HG02642 (cell line): Measurements from ENCODE around the gene SPATA32.

Experiments
- ATAC-seq: cut with Tn5 transposase; IDR thresholded peaks from one replicate; pipeline ENCODE4 v1.9.1; 2021; ENCODE audit warnings: mild to moderate bottlenecking; ENCODE audit not compliant: unreplicated experiment, poor library complexity

The SPATA32 gene

DNA sequence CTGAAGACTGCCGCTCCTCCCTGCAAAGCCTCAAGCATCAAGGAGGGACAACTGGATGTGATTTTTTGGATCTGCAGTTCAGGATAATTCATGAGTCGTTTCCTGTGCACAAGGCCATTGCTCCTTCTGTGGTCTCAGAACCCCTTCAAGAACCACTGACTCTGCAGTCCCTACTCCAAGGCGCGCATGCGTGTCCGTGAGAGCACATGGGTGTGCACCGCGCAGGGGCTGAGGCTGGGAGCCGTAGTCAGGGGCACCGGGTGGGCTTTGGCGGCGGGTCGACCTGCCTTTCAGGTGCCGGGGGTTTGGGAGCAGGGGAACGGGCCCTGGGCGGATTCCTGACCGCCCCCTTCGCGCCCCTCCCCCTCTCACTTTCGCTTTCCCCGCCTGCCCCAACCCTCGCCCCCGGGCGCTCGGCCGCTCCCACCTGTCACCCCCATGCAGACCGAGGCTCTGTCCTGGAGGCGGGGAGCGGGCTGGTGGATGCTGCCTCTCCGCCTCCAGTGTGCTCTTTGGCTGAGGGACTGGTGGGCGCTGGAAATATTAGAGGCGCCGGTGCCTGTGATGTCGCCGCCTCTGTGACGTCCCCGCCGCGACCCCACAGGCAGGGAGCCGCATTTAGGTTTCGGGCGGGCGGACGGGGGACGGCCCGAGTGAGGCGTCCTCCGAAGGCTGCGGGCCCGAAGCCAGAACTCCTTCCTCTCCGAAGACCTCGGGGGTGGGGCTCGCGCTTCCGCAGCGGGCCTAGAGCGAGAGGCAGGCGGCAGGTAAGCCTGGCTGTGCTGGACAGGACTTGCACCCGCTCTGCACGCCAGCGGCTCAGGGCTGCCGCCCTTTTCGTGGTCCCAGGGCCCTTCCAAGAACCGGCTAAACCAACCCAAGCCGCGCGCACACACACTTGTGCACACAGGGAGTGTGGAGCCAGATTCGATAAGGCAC, at the start of gene SPATA32:
Gene SPATA32 (minus strand): TSS at position 518 of the 939 bp plus-strand sequence. CDS start 78 bp downstream, at position 440.
- ATAC-seq: peak; percentile 51

DNA sequence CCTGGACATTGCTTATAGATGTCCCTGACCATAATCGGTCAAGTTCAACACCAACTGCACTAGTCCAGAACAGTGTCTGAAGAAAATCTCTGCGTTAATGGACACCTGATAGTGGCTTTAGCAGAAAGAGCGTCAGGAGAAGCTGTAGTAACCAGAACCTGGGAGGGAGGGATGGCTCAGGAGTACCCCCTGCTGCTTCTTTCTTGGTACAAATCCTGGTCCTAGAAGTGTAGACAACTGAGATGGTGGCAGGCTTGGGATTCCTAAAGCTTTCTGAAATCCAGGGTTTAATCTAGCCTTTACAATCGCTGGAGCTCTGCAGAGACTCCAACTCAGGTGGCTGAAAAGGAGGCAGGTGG, 49.5 kb upstream of the SPATA32 start:
- no peak for ATAC-seq

DNA sequence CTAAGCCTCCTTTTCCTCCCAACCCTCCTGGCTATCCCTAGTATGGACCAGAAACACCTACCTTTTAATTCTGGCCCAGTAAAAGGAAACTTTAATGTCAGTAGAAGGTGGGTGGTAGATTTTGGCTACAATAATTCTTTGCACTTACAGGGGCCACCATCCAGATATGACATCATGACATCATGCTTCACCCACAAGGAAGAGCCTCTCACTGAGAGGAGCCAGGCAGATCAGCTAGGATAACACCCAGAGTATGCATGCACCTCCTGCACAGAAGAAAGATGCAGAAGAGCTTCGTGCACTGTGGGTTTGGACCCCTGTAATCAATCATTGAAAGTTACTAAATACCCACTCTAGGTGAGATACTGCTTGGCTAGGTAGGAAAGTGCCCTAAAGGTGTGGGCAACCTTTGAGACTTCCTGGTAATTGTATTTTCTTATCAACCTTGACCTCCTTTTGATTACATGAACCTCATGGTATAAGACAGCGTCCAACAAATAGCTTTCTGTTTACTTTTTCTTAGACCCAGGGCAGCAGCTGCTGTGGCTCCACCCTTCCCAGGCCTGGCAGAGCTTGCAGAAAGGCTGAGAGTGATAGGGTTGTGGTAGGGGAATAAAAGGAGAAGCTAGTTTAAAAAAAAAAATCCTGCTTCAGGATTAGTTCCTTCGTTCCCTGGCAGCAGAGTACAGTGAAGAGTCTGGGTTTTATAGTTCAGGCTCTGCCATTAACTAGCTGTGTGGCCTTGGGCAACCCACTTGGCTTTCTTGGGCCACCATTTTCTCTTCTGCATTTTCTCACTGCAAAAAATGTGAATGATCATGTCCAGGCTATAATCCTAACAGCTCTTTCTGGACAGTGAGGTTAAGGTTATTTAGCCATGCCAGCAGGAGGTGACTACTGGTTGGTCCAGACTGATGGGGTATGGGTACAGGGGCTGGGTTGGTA, 48.8 kb upstream of the SPATA32 start:
- ATAC-seq: no peak

DNA sequence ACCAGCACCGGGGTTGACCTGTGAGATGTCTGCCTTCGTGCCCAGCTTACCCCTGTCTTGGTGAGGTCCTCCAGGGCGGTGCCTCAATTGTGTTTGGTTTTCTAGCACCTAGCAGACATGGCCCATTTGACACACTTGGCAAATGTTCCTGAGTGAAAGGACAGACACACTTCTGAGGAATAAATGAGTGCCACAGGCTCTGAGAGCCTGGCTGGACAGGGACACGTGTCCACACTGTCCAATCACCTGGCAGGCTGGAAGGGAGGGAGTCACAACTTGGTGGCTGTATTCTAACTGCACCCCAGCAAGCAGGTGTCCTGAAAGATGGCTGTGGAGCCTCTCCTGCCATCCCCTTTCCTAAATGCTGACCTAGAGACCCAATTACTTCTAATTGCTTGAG, 47.5 kb upstream of the SPATA32 start:
- no peak for ATAC-seq

GRCh38 chr17:45308840-45309239, 46.9 kb upstream of the SPATA32 start:
- no peak for ATAC-seq

GRCh38 chr17:45308016-45308365, 46.1 kb upstream of the SPATA32 start:
- ATAC-seq: no peak

DNA sequence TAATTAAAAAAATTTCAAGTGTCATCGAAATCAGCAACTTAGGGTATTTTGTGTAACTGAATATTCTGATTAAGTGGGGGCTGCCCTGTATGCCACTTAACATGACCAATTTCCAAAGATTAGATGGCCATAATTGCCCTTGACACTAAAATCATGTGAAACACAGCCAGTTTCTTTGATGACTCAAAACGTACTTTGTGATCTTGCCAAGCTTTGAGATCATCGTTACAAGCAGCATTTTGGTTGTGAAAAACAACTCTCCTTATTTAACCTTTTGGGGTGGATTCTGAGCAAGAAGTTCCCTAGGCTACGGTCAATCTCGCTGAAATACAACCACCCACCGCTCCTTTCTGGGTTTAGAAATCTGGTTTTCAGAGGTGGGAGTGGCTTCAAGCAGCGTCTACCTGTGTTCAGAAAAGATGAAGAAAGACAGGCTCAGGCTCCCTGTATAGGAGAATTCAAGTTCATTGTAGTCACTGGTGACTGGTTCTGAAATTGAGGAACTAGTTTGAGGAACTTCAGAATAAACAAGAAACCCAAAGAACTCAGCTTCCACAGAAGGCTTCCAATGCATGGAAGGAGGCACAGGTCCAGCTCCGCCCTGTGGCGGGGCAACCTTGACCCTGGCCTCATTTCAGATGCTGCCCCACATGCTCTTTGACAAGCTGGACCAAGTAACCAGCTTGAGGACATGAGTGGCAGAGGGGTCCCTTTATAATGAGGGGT, 45.6 kb upstream of the SPATA32 start:
- ATAC-seq: peak; percentile 29

DNA sequence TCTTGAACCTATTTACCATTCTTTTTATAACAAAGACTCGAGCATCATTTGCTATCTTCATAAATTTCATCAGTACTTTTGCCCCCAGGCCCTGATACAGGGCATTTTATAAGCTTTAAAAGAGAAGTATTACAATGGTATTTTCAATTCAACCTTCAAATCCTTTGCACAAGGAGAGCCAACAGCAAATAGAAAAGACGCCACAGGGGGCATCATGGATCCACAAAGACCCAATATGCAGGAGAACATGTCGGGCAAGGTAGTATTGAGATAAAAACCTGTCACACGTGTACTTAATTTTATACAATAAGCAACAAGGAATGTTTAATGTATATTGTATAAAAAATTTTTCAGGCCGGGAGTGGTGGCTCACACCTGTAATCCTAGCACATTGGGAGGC, 44.7 kb upstream of the SPATA32 start:
- no peak for ATAC-seq

GRCh38 chr17:45306094-45306493, 44.2 kb upstream of the SPATA32 start:
- no peak for ATAC-seq

DNA sequence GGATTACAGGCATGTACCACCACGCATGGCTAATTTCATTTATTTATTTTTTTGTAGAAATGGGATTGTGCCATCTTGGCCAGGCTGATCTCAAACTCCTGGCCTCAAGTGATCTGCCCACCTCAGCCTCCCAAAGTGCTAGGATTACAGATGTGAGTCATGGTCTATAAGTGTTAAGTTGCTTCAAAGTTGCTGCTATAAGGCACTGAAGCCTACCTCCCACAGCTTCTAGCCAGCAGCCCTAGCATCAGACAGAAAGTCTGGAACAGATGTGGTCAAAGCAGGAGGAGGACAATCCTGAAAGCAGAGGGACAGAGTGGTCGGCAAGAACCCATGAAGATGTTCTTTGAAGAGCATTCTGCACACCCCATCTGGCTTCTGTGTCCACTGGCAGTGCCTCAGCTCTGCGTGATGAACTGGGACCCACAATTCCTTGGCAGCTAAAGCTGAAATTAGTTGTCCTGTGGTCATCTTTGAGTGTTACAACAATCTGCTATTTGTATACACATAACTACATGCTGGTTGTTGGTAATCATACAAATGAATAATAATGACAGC, 43.7 kb upstream of the SPATA32 start:
- no peak for ATAC-seq

DNA sequence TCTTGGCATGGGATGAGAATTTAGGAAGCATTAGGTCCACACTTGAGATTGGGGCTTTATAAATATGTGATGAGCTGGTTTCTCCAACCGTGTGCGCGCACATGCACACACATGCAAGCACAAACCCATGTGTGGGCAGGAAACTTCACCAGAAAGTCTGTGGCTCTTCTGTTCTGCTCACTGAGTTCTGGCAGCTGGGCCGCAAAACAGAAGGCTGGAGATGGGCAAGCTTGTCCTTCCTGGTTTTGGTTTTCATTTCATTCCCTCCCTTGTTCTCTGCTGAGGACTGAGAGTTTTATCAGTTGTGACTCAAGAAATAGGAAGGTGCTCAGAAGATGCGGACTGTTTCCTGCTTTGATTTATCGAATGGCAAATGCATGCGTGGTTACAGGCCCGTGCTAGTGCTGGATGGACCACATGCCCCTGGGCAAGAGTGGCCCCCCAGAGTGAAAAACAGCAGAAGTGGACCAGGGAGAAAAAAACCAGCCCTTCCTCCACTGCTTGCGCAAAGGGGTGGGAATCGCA, 40.8 kb upstream of the SPATA32 start:
- ATAC-seq: peak; percentile 56

- ATAC-seq: peak; percentile 5
Observed at GRCh38 chr17:45302220-45302619, 40.3 kb upstream of the SPATA32 start.

DNA sequence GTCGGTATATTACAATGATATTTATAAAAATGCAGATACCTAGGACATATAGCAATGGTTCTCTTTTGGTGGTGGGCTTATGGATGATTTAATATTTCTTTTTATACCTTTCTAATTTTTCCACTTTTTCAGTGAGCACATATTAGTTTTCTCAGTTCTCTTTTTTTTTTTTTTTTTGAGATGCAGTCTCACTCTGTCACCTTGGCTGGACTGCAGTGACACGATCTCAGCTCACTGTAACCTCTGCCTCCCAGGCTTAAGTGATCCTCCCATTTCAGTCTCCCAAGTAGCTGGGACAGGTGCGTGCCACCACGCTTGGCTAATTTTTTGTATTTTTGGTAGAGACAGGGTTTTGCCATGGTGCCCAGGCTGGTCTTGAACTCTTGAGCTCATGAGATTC, 39.8 kb upstream of the SPATA32 start:
- no peak for ATAC-seq

GRCh38 chr17:45300060-45300751, 38.3 kb upstream of the SPATA32 start:
- ATAC-seq: no peak

DNA sequence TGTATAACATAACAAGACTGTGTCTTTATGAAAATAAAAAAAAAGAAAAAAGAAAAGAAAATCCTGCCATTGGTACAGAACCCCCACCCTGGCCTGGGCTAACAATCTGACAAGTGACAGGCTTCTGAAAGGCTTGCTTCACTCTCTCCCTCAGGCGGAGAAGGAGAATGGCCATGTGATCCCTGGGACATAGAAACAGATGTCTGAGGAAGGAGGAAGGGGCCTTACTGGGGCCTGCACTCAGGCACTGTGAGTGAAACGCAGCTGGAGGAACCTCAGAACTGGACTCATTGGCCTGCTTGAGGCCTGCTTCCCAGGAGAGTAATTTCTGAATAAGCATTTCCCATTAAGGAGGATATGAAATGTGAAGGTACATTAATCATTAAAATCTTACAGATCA, 37.5 kb upstream of the SPATA32 start:
- no peak for ATAC-seq

- ATAC-seq: no peak
Observed at GRCh38 chr17:45298546-45299285, 36.8 kb upstream of the SPATA32 start.

- ATAC-seq: no peak
Observed at GRCh38 chr17:45296833-45297124, 34.9 kb upstream of the SPATA32 start.

DNA sequence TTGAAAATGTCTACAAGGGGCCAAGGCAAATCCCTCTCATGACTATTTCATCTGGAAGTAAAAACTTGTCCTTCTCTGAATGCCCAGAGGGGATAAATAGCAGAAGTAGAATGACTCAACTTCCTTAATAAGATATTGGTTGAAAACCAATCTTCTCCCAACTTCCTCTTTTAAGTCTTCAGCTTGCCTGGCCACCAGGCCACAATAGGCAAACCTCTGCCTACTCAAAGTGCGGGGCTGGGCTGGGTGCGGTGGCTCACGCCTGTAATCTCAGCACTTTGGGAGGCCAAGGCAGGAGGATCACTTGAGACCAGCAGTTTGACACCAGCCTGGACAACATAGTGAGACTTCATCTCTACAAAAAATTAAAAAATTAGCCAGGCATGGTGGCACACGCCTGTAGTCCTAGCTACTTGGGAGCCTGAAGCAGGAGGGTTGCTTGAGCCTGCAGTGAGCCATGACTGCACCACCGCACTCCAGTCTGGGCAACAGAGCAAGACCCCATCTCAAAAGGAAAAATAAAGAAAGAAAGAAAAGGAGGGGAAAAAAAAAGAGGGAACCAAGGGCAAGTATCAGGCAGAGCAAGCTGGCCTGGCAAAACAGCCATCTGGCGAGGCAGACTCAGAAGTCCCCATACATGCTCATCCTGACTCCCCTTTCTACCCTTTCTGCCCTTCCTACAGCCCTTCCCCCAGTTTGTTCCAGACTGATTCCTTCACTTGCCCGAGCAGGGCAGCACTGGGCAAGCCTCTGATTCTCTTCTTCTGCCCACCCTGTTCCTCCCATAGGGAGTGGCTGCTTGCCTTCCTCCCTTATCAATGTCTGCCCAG, 34.3 kb upstream of the SPATA32 start:
- ATAC-seq: no peak
